Ascending aorta (tissue), 2 donors: ENCODE measurements around the gene GABRB2. TPM values are rescaled to one million over a fixed set of nuclear protein-coding genes. Genes with fewer than 3 reads are reported as not detected.

ENCODE experiments used
- DNase-seq, 2 donors: peaks; one replicate each; pipeline ENCODE4 v3.0.0-alpha.2; 2019; ENCODE audit warnings: low spot score in 2 of 2
- H3K27ac ChIP-seq, 2 donors: fragments of 200-600 bp; sonication (generic); one replicate each; pipeline ENCODE4 v1.5.1; 2016 to 2017; ENCODE audit warnings: mild to moderate bottlenecking in 1 of 2
- H3K27me3 ChIP-seq: fragments of 200-600 bp; sonication (generic); one replicate; pipeline ENCODE4 v1.5.1; 2017
- H3K36me3 ChIP-seq, 2 donors: fragments of 200-600 bp; sonication (generic); one replicate each; pipeline ENCODE4 v1.5.1; 2016
- H3K4me1 ChIP-seq, 2 donors: fragments of 200-600 bp; sonication (generic); one replicate each; pipeline ENCODE4 v1.5.1; 2016 to 2017; ENCODE audit warnings: mild to moderate bottlenecking in 1 of 2
- H3K4me3 ChIP-seq, 2 donors: fragments of 200-600 bp; sonication (generic); one replicate each; pipeline ENCODE4 v1.5.1; 2016 to 2017; ENCODE audit warnings: mild to moderate bottlenecking in 1 of 2
- H3K9me3 ChIP-seq, 2 donors: fragments of 200-600 bp; sonication (generic); one replicate each; pipeline ENCODE4 v1.5.1; 2016
- CTCF ChIP-seq, 3 experiments: fragments of 200-600 bp in 2 of 3; fragments of 450-650 bp in 1 of 3; sonication (generic) in 2 of 3; IDR thresholded peaks; one replicate each; pipeline ENCODE4 v1.5.1; 2016 to 2019; ENCODE audit warnings: antibody characterized with exemption in 3 of 3, mild to moderate bottlenecking in 1 of 3, moderate library complexity in 1 of 3
- intact Hi-C: fragments of 100-400 bp; cut with DNase I; formaldehyde crosslinking; loops from one replicate; pipeline ENCODE4 v1.15.1; 2023
- total RNA-seq: library from RNA; depleted of rRNA; stranded (reverse); fragments of >200 nt; gene quantifications from one replicate; pipeline ENCODE4 v1.1.0, GENCODE V29; 2016

GABRB2 gene
- total RNA-seq, 1 donor from 2014 or later = 0.21 TPM

- H3K27ac ChIP-seq = no peak overlapping the region
- no peaks in the 10 kb centered on the region for H3K4me1 ChIP-seq
- no peaks in the 10 kb centered on the region for H3K9me3 ChIP-seq
- DNase-seq = no peak
- intact Hi-C loops = no loop called here
- H3K4me3 ChIP-seq = no peak overlapping the region
- no peaks in the 10 kb centered on the region for H3K36me3 ChIP-seq
- no peak for TF ChIP-seq CTCF (IDR thresholded peaks at IDR 0.05)
- H3K27me3 ChIP-seq = no peaks in the 10 kb centered on the region
Measured at GRCh38 chr5:161414037-161414436, 132.5 kb downstream of the GABRB2 start.

GRCh38 chr5:161412792-161413191, 133.7 kb downstream of the GABRB2 start:
- DNase-seq = no peak
- Histone ChIP-seq H3K36me3 (no peaks in the 10 kb centered on the region), H3K4me3 (no peak overlapping the region), H3K27me3 (no peaks in the 10 kb centered on the region), H3K27ac (no peak overlapping the region), H3K4me1 (no peaks in the 10 kb centered on the region), H3K9me3 (no peaks in the 10 kb centered on the region)
- intact Hi-C loops = no loop called here
- no peak for TF ChIP-seq CTCF (IDR thresholded peaks at IDR 0.05)

- Histone ChIP-seq H3K4me1 (no peaks in the 10 kb centered on the region), H3K27ac (no peak overlapping the region), H3K27me3 (no peaks in the 10 kb centered on the region), H3K9me3 (no peaks in the 10 kb centered on the region), H3K4me3 (no peak overlapping the region), H3K36me3 (no peaks in the 10 kb centered on the region)
- TF ChIP-seq CTCF (IDR thresholded peaks at IDR 0.05) = no peak
- intact Hi-C loops = no loop called here
- DNase-seq = no peak
Measured at GRCh38 chr5:161411156-161411555, 135.4 kb downstream of the GABRB2 start.

- Histone ChIP-seq H3K9me3 (no peaks in the 10 kb centered on the region), H3K4me1 (no peaks in the 10 kb centered on the region), H3K27me3 (no peaks in the 10 kb centered on the region), H3K4me3 (no peak overlapping the region), H3K27ac (no peak overlapping the region), H3K36me3 (no peaks in the 10 kb centered on the region)
- no peak for DNase-seq
- TF ChIP-seq CTCF (IDR thresholded peaks at IDR 0.05) = no peak
- intact Hi-C loops = no loop called here
Measured at GRCh38 chr5:161410640-161411039, 135.9 kb downstream of the GABRB2 start.

- intact Hi-C loops = no loop called here
- no peak overlapping the region for H3K4me3 ChIP-seq
- H3K36me3 ChIP-seq = no peaks in the 10 kb centered on the region
- H3K9me3 ChIP-seq = no peaks in the 10 kb centered on the region
- H3K4me1 ChIP-seq = no peaks in the 10 kb centered on the region
- no peak for DNase-seq
- no peak for TF ChIP-seq CTCF (IDR thresholded peaks at IDR 0.05)
- H3K27ac ChIP-seq = no peak overlapping the region
- H3K27me3 ChIP-seq = no peaks in the 10 kb centered on the region
Measured at GRCh38 chr5:161409471-161409870, 137.1 kb downstream of the GABRB2 start.

- DNase-seq = no peak
- H3K4me1 ChIP-seq = no peaks in the 10 kb centered on the region
- no peak overlapping the region for H3K27ac ChIP-seq
- no peak for TF ChIP-seq CTCF (IDR thresholded peaks at IDR 0.05)
- no peaks in the 10 kb centered on the region for H3K27me3 ChIP-seq
- H3K9me3 ChIP-seq = no peaks in the 10 kb centered on the region
- intact Hi-C loops = no loop called here
- no peak overlapping the region for H3K4me3 ChIP-seq
- H3K36me3 ChIP-seq = no peaks in the 10 kb centered on the region
Measured at GRCh38 chr5:161406880-161407279, 139.6 kb downstream of the GABRB2 start.
